PC-3 (cell line): Measurements from ENCODE around the gene ZMIZ1.

Experiments
- EZH2 ChIP-seq: fragments of 300-600 bp; sonication (generic); IDR thresholded peaks from one replicate; pipeline ENCODE4 v1.6.1; 2017; ENCODE audit warnings: antibody characterized with exemption, mild to moderate bottlenecking, low read length; ENCODE audit not compliant: unreplicated experiment
- EZH2phosphoT487 ChIP-seq: fragments of 300-600 bp; sonication (generic); IDR thresholded peaks from 2 replicates; pipeline ENCODE4 v1.6.1; 2018; ENCODE audit warnings: mild to moderate bottlenecking, antibody characterized with exemption, low read length, borderline replicate concordance
- TF ChIP-seq, protein P1 (sequence below): fragments of 300-600 bp; sonication (generic); conservative IDR thresholded peaks from 2 replicates; pipeline ENCODE4 v1.5.1; 2017; ENCODE audit warnings: antibody characterized with exemption, low read depth, mild to moderate bottlenecking, low read length

DNA sequence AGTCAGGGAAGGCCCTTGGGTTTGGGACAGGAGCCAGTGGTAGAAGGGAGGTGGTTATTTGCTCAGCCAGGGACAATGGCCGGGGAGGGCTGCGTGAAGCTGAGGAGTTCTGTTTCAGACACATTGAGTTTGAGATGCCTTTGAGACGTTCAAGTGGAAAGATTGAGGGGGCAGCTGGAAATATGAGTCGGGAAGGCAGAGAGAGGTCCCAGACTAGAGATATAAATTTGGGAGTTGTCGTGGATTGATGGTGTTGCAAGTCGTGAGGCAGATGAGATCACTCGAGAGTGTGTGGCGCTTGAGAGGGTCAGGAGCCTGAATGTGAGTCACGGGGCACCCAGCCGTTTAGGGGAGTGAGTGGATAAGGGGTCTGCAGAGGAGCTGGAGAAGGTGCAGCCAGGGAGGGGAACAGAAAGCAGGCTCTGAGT is 73.3 kb downstream of the ZMIZ1 start:
- TF ChIP-seq, protein P1, sequence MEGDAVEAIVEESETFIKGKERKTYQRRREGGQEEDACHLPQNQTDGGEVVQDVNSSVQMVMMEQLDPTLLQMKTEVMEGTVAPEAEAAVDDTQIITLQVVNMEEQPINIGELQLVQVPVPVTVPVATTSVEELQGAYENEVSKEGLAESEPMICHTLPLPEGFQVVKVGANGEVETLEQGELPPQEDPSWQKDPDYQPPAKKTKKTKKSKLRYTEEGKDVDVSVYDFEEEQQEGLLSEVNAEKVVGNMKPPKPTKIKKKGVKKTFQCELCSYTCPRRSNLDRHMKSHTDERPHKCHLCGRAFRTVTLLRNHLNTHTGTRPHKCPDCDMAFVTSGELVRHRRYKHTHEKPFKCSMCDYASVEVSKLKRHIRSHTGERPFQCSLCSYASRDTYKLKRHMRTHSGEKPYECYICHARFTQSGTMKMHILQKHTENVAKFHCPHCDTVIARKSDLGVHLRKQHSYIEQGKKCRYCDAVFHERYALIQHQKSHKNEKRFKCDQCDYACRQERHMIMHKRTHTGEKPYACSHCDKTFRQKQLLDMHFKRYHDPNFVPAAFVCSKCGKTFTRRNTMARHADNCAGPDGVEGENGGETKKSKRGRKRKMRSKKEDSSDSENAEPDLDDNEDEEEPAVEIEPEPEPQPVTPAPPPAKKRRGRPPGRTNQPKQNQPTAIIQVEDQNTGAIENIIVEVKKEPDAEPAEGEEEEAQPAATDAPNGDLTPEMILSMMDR, result no peak
- TF ChIP-seq EZH2, result no peak
- no peak for TF ChIP-seq EZH2phosphoT487
